LNCAP (cell line): ENCODE measurements around the gene FTMT.

Experiments used
- TF ChIP-seq, protein P1 (sequence below): fragments of 450-650 bp; IDR thresholded peaks from 2 replicates; pipeline ENCODE4 v1.5.1; 2017; ENCODE audit warnings: mild to moderate bottlenecking

The FTMT gene

DNA sequence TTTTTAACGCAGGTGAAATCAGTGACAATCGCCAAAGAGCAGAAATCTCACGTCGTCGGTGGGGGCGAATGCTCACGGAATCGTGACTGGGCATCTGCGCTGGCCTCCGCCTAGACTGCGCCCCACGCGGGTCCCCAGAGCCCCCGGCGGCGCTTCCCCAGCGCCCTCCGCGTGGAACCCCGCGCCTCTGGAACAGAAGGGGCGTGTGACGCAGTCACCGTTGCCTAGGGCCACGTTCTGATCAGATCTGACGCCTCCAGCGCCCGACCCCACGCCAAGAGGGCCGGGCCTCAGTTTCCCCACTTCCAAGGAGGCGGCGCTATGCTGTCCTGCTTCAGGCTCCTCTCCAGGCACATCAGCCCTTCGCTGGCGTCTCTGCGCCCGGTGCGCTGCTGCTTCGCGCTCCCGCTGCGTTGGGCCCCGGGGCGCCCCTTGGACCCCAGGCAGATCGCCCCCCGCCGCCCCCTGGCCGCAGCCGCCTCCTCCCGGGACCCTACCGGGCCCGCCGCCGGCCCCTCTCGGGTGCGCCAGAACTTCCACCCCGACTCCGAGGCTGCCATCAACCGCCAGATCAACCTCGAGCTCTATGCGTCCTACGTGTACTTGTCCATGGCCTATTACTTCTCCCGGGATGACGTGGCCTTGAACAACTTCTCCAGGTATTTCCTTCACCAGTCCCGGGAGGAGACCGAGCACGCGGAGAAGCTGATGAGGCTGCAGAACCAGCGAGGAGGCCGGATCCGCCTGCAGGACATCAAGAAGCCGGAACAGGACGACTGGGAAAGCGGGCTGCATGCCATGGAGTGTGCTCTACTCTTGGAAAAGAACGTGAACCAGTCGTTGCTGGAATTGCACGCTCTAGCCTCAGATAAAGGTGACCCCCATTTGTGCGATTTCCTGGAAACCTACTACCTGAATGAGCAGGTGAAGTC, at the start of gene FTMT:
Gene FTMT, plus strand, starts transcription at position 240 of the 932 bp plus-strand sequence. Its CDS starts 82 bp downstream, at position 322.
- TF ChIP-seq, protein P1, sequence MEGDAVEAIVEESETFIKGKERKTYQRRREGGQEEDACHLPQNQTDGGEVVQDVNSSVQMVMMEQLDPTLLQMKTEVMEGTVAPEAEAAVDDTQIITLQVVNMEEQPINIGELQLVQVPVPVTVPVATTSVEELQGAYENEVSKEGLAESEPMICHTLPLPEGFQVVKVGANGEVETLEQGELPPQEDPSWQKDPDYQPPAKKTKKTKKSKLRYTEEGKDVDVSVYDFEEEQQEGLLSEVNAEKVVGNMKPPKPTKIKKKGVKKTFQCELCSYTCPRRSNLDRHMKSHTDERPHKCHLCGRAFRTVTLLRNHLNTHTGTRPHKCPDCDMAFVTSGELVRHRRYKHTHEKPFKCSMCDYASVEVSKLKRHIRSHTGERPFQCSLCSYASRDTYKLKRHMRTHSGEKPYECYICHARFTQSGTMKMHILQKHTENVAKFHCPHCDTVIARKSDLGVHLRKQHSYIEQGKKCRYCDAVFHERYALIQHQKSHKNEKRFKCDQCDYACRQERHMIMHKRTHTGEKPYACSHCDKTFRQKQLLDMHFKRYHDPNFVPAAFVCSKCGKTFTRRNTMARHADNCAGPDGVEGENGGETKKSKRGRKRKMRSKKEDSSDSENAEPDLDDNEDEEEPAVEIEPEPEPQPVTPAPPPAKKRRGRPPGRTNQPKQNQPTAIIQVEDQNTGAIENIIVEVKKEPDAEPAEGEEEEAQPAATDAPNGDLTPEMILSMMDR, result no peak

DNA sequence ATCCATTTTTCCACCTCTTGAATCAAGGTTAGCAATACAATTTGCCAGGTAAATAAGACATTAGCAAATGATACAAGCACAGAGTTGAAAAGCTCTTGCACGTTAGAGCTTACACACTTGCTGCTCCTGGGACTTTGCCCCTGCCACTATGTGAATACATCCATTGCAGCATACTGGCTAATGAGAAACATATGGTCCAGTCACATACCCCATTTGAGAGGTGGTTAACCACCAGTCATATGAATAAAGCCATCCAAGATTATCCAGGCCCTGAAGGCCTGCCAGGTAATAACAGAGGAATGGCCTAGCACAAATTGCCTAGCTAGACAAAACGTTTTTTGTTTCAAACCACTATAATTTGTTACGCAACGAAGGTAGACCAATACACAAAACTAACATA, 45.8 kb upstream of the FTMT start:
- TF ChIP-seq, protein P1, result no peak

DNA sequence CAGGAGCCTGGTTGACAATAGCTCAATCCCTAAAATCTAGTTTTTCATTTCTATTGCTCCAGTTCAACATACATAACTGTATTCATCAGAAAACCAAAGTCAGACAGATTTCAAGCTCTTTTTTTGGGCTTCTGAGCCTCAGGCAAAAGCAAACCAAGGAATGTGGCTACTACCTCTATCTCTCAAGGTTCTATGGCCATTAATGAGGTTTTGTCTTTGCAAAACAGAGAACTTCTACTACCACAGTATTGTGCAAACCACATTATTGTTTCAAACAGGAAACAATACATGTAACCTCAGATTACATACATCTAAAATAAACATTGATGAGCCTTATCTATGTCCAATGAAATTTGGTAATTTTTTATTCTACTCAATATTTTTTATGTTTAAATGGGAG, 35.5 kb upstream of the FTMT start:
- TF ChIP-seq, protein P1, result no peak

DNA sequence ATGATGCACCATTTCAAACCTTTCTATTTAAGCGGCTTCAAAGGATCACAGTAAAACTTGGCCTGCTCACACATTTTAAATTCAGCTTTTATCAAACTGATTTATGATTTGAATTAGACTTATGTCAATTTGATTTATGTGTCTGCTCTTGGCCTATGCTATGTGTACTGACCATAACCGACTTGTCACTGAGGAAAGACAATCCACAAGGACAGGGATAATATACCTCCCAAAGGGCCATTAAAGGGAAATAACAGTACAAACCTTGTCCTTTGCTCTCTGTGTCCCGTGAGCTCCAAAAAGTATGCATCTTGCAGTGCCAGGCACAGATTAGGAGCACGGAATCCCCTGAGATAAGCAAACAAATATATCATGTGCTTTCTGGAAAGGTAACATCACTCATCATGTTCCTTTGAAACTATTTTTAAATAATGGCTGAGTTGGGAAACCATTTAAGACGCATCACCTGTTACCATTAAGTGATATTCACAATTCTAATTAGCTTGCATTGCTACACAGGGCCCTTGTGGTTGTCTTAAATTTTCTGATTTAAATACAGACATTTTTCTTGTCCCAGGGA, 31.9 kb upstream of the FTMT start:
- TF ChIP-seq, protein P1, result no peak

DNA sequence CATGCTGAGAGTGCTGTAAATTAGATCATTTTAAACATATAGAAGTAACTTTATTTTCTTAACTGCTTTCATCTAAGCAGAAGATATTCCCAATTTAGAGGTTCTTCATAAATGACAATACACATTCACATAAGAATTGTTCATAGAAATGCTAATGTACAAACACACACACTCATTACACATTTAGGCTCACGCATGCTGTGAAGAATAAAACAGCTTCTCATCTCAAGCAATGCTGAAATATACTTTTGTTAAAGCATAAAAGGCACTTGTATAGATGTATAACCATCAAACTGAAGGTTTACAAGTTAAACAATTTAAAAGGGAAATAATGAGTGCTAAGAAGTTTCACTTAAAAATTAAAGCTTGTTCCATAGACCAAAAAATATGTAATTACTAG, 18.1 kb upstream of the FTMT start:
- TF ChIP-seq, protein P1, result no peak

DNA sequence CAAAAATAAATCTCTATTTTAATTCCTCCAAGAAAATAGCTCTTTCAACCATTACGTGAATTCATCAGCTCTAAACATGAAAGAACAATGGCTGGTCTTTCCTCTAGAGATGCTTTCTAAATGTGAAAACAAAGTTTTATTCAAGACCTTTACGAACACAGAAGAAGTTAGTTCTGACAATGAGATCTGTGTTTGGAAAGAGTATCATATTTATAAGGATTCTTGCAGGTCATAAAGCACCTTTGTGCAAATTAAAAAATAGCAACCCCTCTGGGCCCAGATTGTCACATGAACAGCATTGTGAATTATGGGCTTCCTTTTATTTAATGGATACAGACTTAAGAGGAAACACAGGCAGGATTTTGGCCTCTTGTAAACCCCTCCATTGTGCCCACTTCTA, 17.7 kb upstream of the FTMT start:
- TF ChIP-seq, protein P1, result no peak

DNA sequence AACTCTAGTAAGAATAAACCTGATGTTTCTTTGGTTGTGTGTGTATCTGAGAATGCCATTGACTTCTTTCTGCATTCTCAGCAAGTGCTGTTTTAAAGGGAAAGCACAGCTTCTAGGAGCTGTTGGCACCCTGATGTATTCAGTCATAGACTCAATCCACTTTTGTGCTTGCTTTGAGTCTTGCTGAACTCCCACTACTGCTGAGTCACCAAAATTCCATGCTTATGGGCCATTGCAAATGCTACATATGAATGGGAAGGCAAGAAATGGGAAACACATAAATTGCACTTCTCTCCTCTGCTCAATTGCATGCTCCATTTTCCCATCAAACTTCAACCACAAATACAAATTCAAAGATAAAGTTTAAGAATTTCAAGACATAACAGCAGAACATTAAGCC, 9.8 kb upstream of the FTMT start:
- TF ChIP-seq, protein P1, result no peak
